HUDEP-2 (cell line): Measurements from ENCODE around the gene SAMD11.

Experiments
- DNase-seq, 76 experiments: peaks; one replicate each; lab custom pipeline; 2025; ENCODE audit not compliant: unreplicated experiment in 76 of 76; lab: John Stamatoyannopoulos, UW

The SAMD11 gene

GRCh38 chr1:962381-963300, 38.9 kb downstream of the SAMD11 start:
- no peak for DNase-seq

GRCh38 chr1:963301-963651, 39.6 kb downstream of the SAMD11 start:
- DNase-seq: no peak

- no peak for DNase-seq
Measured at GRCh38 chr1:963746-964525, 40.2 kb downstream of the SAMD11 start.

- no peak for DNase-seq
Measured at GRCh38 chr1:964691-965525, 41.2 kb downstream of the SAMD11 start.

- no peak for DNase-seq
Measured at GRCh38 chr1:965526-966134, 41.9 kb downstream of the SAMD11 start.

- peak in 1 of 76 experiments; percentile 4 for DNase-seq
Measured at GRCh38 chr1:966135-966703, 42.5 kb downstream of the SAMD11 start, which contains the start of gene PLEKHN1. Gene PLEKHN1, plus strand, starts transcription at chr1:966482. Its CDS starts 50 bp downstream, at chr1:966532.

- peak in 50 of 76 experiments; percentile 3 to 69 (median 34) for DNase-seq
Measured at GRCh38 chr1:966704-967300, 43.1 kb downstream of the SAMD11 start.

- no peak for DNase-seq
Measured at GRCh38 chr1:967466-968343, 44.0 kb downstream of the SAMD11 start.

GRCh38 chr1:969260-969855, 45.6 kb downstream of the SAMD11 start:
- DNase-seq: no peak

GRCh38 chr1:970242-970972, 46.7 kb downstream of the SAMD11 start:
- DNase-seq: no peak

GRCh38 chr1:970973-971730, 47.4 kb downstream of the SAMD11 start:
- no peak for DNase-seq

GRCh38 chr1:971751-972506, 48.2 kb downstream of the SAMD11 start:
- DNase-seq: no peak

- DNase-seq: no peak
Measured at GRCh38 chr1:972726-973458, 49.2 kb downstream of the SAMD11 start.

- no peak for DNase-seq
Measured at GRCh38 chr1:973459-974292, 50.0 kb downstream of the SAMD11 start.

GRCh38 chr1:974293-974640, 50.5 kb downstream of the SAMD11 start:
- DNase-seq: no peak
